Thyroid gland (tissue), 4 donors: ENCODE results near the gene NR1H3.

Source experiments
- CTCF ChIP-seq, 6 experiments: fragments of 200-600 bp in 3 of 6; fragments of 450-650 bp in 3 of 6; sonication (generic) in 3 of 6; IDR thresholded peaks; one replicate each; pipeline ENCODE4 v1.5.1; 2016 to 2019; ENCODE audit warnings: antibody characterized with exemption in 6 of 6, mild to moderate bottlenecking in 2 of 6, inconsistent platforms in 1 of 6, moderate library complexity in 1 of 6
- POLR2A ChIP-seq, 2 donors: fragments of 450-650 bp; IDR thresholded peaks; one replicate each; pipeline ENCODE4 v1.6.1; 2017; ENCODE audit warnings: antibody characterized with exemption in 2 of 2, mild to moderate bottlenecking in 2 of 2, moderate library complexity in 1 of 2

DNA sequence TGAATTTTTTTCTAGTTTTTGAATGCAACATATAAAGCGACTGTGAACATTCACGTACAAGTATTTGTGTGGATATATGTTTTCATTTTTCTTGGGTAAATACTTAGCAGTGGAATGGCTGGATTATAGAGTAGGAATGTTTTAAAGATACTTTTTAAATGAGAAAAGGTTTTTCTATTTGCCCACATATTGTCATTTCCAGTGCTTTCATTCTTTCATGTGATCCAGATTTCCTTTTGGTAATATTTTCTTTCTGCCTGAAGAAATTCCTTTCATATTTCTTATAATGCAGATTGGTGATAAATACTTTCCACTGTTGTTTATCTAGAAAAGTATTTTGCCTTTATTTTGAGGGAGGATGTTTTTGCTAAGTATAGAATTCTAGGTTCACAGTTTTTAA, 35.1 kb upstream of the NR1H3 start:
- no peak for TF ChIP-seq CTCF (IDR thresholded peaks at IDR 0.05)
- TF ChIP-seq POLR2A (IDR thresholded peaks at IDR 0.05): no peak
